Naive thymus-derived CD4-positive, alpha-beta T cell (primary cell): Measurements from ENCODE around the gene GNG7. TPM values are rescaled to one million over a fixed set of nuclear protein-coding genes. Genes with fewer than 3 reads are reported as not detected.

Source experiments
- ATAC-seq: fragments of 150-1000 bp; cut with Tn5 transposase; 2 replicates; pipeline ENCODE4 v1.10.0; 2021; ENCODE audit warnings: mild to moderate bottlenecking, moderate library complexity
- CTCF ChIA-PET: fragments of 350-600 bp; sonication (Branson Sonifier 250); formaldehyde crosslinking; loops from one replicate; lab custom pipeline; 2021; ENCODE audit warnings: antibody characterized with exemption; lab: Charles Lee
- POLR2A ChIA-PET: fragments of 350-600 bp; sonication (Branson Sonifier 250); formaldehyde crosslinking; loops from one replicate; lab custom pipeline; 2021; ENCODE audit warnings: antibody characterized with exemption, inconsistent platforms; lab: Charles Lee
- DNase-seq, 9 donors: peaks; one replicate each; pipeline versions ENCODE4 v3.0.0 to v3.0.0-alpha.2; 2020 to 2022; ENCODE audit warnings: mixed read lengths in 1 of 9
- H3K27ac ChIP-seq: one replicate; pipeline ENCODE4 v1.7.0; 2013; ENCODE audit warnings: mild to moderate bottlenecking, low read depth, low read length, moderate library complexity
- H3K27me3 ChIP-seq, 2 donors: one replicate each; pipeline ENCODE4 v1.7.0; 2013; ENCODE audit warnings: low read length in 2 of 2, mild to moderate bottlenecking in 2 of 2, moderate library complexity in 2 of 2; ENCODE audit not compliant: control insufficient read depth in 2 of 2, insufficient read depth in 2 of 2
- H3K36me3 ChIP-seq, 3 experiments: 1 replicate in 2 of 3; 2 replicates in 1 of 3; pipeline ENCODE4 v1.7.0; 2013; ENCODE audit warnings: low read length in 3 of 3, mild to moderate bottlenecking in 3 of 3, moderate library complexity in 1 of 3; ENCODE audit not compliant: insufficient read depth in 3 of 3, control insufficient read depth in 2 of 3
- H3K4me1 ChIP-seq, 2 donors: one replicate each; pipeline ENCODE4 v1.7.0; 2013; ENCODE audit warnings: low read length in 2 of 2, mild to moderate bottlenecking in 2 of 2, moderate library complexity in 1 of 2; ENCODE audit not compliant: control insufficient read depth in 2 of 2, insufficient read depth in 2 of 2
- H3K4me3 ChIP-seq: 2 replicates; pipeline ENCODE4 v1.7.0; 2013; ENCODE audit warnings: mild to moderate bottlenecking, low read length
- H3K9me3 ChIP-seq, 3 experiments: 1 replicate in 2 of 3; 2 replicates in 1 of 3; pipeline ENCODE4 v1.7.0; 2013; ENCODE audit warnings: low read length in 3 of 3; ENCODE audit not compliant: control insufficient read depth in 2 of 3
- H3K27ac Mint-ChIP-seq, 9 donors: one replicate each; pipeline ENCODE4 v1.8.0; 2020 to 2022; ENCODE audit warnings: mixed read lengths in 9 of 9, mild to moderate bottlenecking in 8 of 9, moderate library complexity in 5 of 9, inconsistent platforms in 2 of 9
- H3K27me3 Mint-ChIP-seq, 5 donors: one replicate each; pipeline ENCODE4 v1.8.0; 2021 to 2022; ENCODE audit warnings: mixed read lengths in 5 of 5, mild to moderate bottlenecking in 1 of 5
- H3K36me3 Mint-ChIP-seq, 5 donors: one replicate each; pipeline ENCODE4 v1.8.0; 2020 to 2022; ENCODE audit warnings: mixed read lengths in 5 of 5, mild to moderate bottlenecking in 3 of 5, inconsistent platforms in 1 of 5
- H3K4me1 Mint-ChIP-seq, 7 donors: one replicate each; pipeline ENCODE4 v1.8.0; 2020 to 2022; ENCODE audit warnings: mixed read lengths in 7 of 7, mild to moderate bottlenecking in 3 of 7, inconsistent platforms in 1 of 7
- H3K4me3 Mint-ChIP-seq, 10 donors: one replicate each; pipeline ENCODE4 v1.8.0; 2020 to 2022; ENCODE audit warnings: mild to moderate bottlenecking in 10 of 10, mixed read lengths in 10 of 10, moderate library complexity in 6 of 10, inconsistent platforms in 2 of 10
- H3K9me3 Mint-ChIP-seq, 11 donors: one replicate each; pipeline ENCODE4 v1.8.0; 2020 to 2022; ENCODE audit warnings: mixed read lengths in 11 of 11, mild to moderate bottlenecking in 4 of 11, inconsistent platforms in 1 of 11, moderate library complexity in 1 of 11
- intact Hi-C, 2 donors: fragments of 100-400 bp; cut with micrococcal nuclease; formaldehyde crosslinking; loops; one replicate each; pipeline ENCODE4 v1.15.1; 2023
- polyA plus RNA-seq, 2 donors: library from polyadenylated mRNA; unstranded; fragments of 300-500 nt; fragmentation: Illumina TruSeq; gene quantifications; one replicate each; pipeline ENCODE4 v1.2.3, GENCODE V29; 2021
- total RNA-seq, 6 experiments: library from RNA in 5 of 6; stranded (reverse) in 5 of 6; gene quantifications; 1 replicate in 5 of 6; 2 replicates in 1 of 6; pipeline ENCODE4 v1.2.3 and lab custom pipeline; 2021 to 2026

Gene GNG7
- total and polyA plus RNA-seq, 7 experiments from 2014 or later: 0.31 to 6.8 (median 4.7) TPM

DNA sequence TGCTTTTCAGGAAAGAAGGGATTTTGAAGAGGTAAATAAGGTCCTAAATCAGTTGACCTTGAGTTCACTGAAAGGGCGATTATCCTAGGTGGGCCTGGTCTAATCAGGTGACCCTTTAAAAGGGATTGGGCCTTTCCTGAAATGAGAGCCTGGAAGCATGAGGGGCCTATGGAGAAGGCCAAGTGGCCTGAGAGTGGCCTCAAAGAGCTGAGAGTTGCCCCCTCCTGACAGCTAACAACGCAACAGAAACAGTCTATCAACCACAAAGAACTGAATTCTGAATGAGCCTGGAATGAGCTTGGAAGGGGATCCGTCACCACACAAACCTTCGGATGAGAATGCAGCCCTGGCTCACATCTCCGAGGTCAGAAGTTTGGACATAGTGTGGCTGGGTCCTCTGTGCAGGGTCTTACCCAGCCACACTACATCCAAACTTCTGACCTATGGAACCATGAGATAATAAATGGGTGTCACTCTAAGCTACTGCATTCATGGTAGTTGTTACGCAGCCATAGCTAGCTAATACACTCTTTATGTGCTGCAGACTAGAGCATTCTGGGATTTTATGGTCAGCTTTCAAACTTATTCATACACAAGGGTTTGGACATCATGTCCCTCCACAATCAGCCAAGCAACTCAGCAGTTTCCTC is 72.0 kb downstream of the GNG7 start:
- H3K27ac Mint-ChIP-seq: peak overlapping the region in 7 of 9 donors; percentile 80 to 95 (median 85)
- Histone ChIP-seq H3K9me3 (peaks cover 0 to 6% (median 4%) of the 10 kb centered on the region in 3 experiments), H3K4me3 (no peak overlapping the region), H3K27ac (no peak overlapping the region), H3K27me3 (no peaks in the 10 kb centered on the region), H3K36me3 (no peaks in the 10 kb centered on the region), H3K4me1 (peaks cover 15 to 25% of the 10 kb centered on the region in 2 donors)
- DNase-seq (no peak), ATAC-seq (no peak)
- no peaks in the 10 kb centered on the region for H3K27me3 Mint-ChIP-seq
- H3K36me3 Mint-ChIP-seq: peaks cover 0 to 15% (median 5%) of the 10 kb centered on the region in 5 donors
- POLR2A ChIA-PET: interaction anchor here (0.6 to 5.6 kb wide), 6 partner anchors 12 to 729 kb away, joined by 3 to 65 read pairs (median 4); partner anchors contain the start of gene GADD45B
- peaks cover 0 to 16% (median 4%) of the 10 kb centered on the region in 11 donors for H3K9me3 Mint-ChIP-seq
- peak overlapping the region in 4 of 10 donors; percentile 37 to 69 (median 48) for H3K4me3 Mint-ChIP-seq
- intact Hi-C loops: no loop called here
- CTCF ChIA-PET: interaction anchor here (1.1 to 4.7 kb wide), 4 partner anchors 11 to 155 kb away, joined by 3 to 39 read pairs (median 5); partner anchors contain the start of gene GADD45B
- peaks cover 13 to 57% (median 44%) of the 10 kb centered on the region in 7 donors for H3K4me1 Mint-ChIP-seq

DNA sequence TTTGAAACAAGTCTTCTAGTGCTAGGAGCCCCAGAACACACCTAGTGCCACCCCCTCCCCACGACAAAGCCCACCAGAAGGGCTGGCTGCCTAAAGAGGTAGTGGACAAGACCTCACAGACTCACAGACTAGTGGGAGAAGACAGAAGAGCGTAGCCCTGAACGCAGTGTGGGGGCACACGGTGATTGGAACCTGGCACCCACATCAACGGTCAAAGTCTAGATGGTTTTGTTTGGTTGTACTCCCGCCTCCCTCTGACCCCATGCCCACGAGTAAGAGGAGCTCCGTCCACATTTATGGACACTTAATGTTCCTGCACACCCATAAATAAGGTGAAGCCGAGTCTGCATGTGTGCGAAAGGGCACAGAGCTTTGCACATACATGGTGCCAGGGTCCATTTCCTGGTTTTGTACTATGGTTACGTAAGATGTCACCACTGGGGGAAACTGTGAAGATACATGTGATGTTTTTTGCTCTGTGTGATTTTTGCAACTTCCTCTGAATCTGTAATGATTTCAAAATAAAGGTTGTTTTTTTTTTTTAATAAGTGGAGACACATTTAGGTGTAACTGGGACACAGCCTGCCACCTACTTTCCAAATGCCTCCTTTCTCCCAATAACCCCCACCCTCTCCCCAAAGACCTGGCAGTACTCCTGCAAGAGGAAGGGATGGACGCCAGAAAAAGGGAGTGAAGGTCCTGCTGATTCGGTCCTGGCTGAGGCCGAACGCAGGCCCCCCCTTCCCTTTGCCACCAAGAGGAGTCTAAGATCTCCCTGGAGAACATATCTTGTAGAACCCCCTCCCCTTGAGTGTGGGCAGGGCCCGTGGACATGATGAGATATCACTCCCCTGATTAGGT is 72.8 kb downstream of the GNG7 start:
- DNase-seq: peak in 6 of 9 donors; percentile 40 to 69 (median 54)
- intact Hi-C loops: loop anchor here in 1 of 2 donors (1.0 kb wide), 1 partner anchor 8 kb away; no protein-coding TSS in a partner anchor

GRCh38 chr19:2628597-2628996 is 73.9 kb downstream of the GNG7 start:
- H3K4me1 ChIP-seq: peaks cover 15 to 25% of the 10 kb centered on the region in 2 donors
- POLR2A ChIA-PET: interaction anchor here (0.6 to 5.6 kb wide), 3 partner anchors 10 to 152 kb away, joined by 6 to 65 read pairs (median 42); partner anchors contain the start of gene GADD45B
- H3K36me3 ChIP-seq: no peaks in the 10 kb centered on the region
- H3K4me3 Mint-ChIP-seq: peak overlapping the region in 1 of 10 donors; percentile 16
- peaks cover 0 to 15% (median 5%) of the 10 kb centered on the region in 5 donors for H3K36me3 Mint-ChIP-seq
- peak overlapping the region in 7 of 9 donors; percentile 21 to 97 (median 85) for H3K27ac Mint-ChIP-seq
- CTCF ChIA-PET: interaction anchor here (1.1 to 4.7 kb wide), 5 partner anchors 9 to 153 kb away, joined by 3 to 39 read pairs (median 7); partner anchors contain the start of gene GADD45B
- no peaks in the 10 kb centered on the region for H3K27me3 ChIP-seq
- H3K9me3 ChIP-seq: peaks cover 0 to 6% (median 4%) of the 10 kb centered on the region in 3 experiments
- no peak overlapping the region for H3K4me3 ChIP-seq
- intact Hi-C loops: no loop called here
- H3K27ac ChIP-seq: no peak overlapping the region
- peaks cover 13 to 64% (median 44%) of the 10 kb centered on the region in 7 donors for H3K4me1 Mint-ChIP-seq
- H3K9me3 Mint-ChIP-seq: peaks cover 0 to 16% (median 4%) of the 10 kb centered on the region in 11 donors
- no peak for DNase-seq
- no peak for ATAC-seq
- no peaks in the 10 kb centered on the region for H3K27me3 Mint-ChIP-seq

More for the DNA sequence above, 72.8 kb downstream of the GNG7 start:
- ChIA-PET CTCF (interaction anchor here (1.1 to 4.7 kb wide), 5 partner anchors 10 to 154 kb away, joined by 3 to 39 read pairs (median 6); partner anchors contain the start of gene GADD45B), POLR2A (interaction anchor here (0.7 to 5.6 kb wide), 4 partner anchors 11 to 153 kb away, joined by 4 to 65 read pairs (median 23); partner anchors contain the start of gene GADD45B)
- peaks cover 13 to 61% (median 44%) of the 10 kb centered on the region in 7 donors for H3K4me1 Mint-ChIP-seq
- H3K9me3 ChIP-seq: peaks cover 0 to 6% (median 4%) of the 10 kb centered on the region in 3 experiments
- no peaks in the 10 kb centered on the region for H3K36me3 ChIP-seq
- peak; percentile 63 for ATAC-seq
- peaks cover 0 to 16% (median 4%) of the 10 kb centered on the region in 11 donors for H3K9me3 Mint-ChIP-seq
- peaks cover 15 to 25% of the 10 kb centered on the region in 2 donors for H3K4me1 ChIP-seq
- no peaks in the 10 kb centered on the region for H3K27me3 ChIP-seq
- peak overlapping the region; percentile 11 for H3K4me3 ChIP-seq
- H3K27ac Mint-ChIP-seq: peak overlapping the region in 8 of 9 donors; percentile 80 to 97 (median 85)
- H3K4me3 Mint-ChIP-seq: peak overlapping the region in 6 of 10 donors; percentile 21 to 69 (median 49)
- no peak overlapping the region for H3K27ac ChIP-seq
- no peaks in the 10 kb centered on the region for H3K27me3 Mint-ChIP-seq
- H3K36me3 Mint-ChIP-seq: peaks cover 0 to 15% (median 5%) of the 10 kb centered on the region in 5 donors

GRCh38 chr19:2627855-2628254 is 74.6 kb downstream of the GNG7 start:
- Histone ChIP-seq H3K27me3 (no peaks in the 10 kb centered on the region), H3K27ac (no peak overlapping the region), H3K4me3 (no peak overlapping the region), H3K36me3 (no peaks in the 10 kb centered on the region), H3K4me1 (peaks cover 15 to 25% of the 10 kb centered on the region in 2 donors), H3K9me3 (peaks cover 0 to 6% (median 4%) of the 10 kb centered on the region in 3 experiments)
- H3K27ac Mint-ChIP-seq: peak overlapping the region in 7 of 9 donors; percentile 72 to 87 (median 81)
- intact Hi-C loops: no loop called here
- H3K4me3 Mint-ChIP-seq: peak overlapping the region in 1 of 10 donors; percentile 42
- no peak for ATAC-seq
- DNase-seq: no peak
- peaks cover 0 to 15% (median 5%) of the 10 kb centered on the region in 5 donors for H3K36me3 Mint-ChIP-seq
- H3K4me1 Mint-ChIP-seq: peaks cover 13 to 67% (median 44%) of the 10 kb centered on the region in 7 donors
- H3K27me3 Mint-ChIP-seq: no peaks in the 10 kb centered on the region
- H3K9me3 Mint-ChIP-seq: peaks cover 0 to 16% (median 4%) of the 10 kb centered on the region in 11 donors
- POLR2A ChIA-PET: interaction anchor here (4.6 to 5.6 kb wide), 2 partner anchors 9 to 151 kb away, joined by 42 to 65 read pairs; partner anchors contain the start of gene GADD45B
- CTCF ChIA-PET: interaction anchor here (0.9 to 4.7 kb wide), 7 partner anchors 8 to 152 kb away, joined by 3 to 39 read pairs (median 4); partner anchors contain the start of gene GADD45B

DNA sequence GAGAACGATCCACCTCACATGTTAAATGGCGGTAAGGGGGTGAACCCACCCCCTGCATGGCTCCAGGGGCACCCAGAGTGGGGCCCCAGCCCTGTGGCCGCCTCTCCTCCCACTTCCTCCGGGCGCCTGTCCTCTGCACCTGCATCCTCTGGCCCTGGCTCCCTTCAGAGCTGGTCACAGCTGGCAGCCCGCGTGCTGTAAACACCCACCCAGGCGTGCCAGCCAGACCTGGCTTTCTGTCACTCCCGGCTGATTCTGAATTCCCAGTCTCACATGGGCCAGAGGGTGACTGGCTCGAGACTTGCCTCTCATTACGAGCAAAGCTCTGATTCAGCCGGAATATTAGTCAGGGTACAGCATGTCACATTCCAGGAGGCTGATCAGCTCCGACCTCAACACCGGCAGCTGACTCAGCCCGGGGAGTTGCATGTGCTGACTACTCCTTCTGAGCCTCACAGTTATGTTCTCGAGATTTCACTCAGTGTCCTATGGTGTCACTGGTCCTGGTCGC is 75.1 kb downstream of the GNG7 start:
- Histone ChIP-seq H3K27ac (no peak overlapping the region), H3K4me1 (peaks cover 15 to 25% of the 10 kb centered on the region in 2 donors), H3K36me3 (no peaks in the 10 kb centered on the region), H3K9me3 (peaks cover 0 to 6% (median 4%) of the 10 kb centered on the region in 3 experiments), H3K4me3 (no peak overlapping the region), H3K27me3 (no peaks in the 10 kb centered on the region)
- ATAC-seq: peak; percentile 78
- Mint-ChIP-seq H3K27me3 (no peaks in the 10 kb centered on the region), H3K36me3 (peaks cover 0 to 15% (median 5%) of the 10 kb centered on the region in 5 donors), H3K27ac (peak overlapping the region in 6 of 9 donors; percentile 42 to 85 (median 80)), H3K4me1 (peaks cover 13 to 68% (median 44%) of the 10 kb centered on the region in 7 donors), H3K9me3 (peaks cover 0 to 16% (median 4%) of the 10 kb centered on the region in 11 donors), H3K4me3 (peak overlapping the region in 1 of 10 donors; percentile 42)
- POLR2A ChIA-PET: interaction anchor here (4.6 to 5.6 kb wide), 2 partner anchors 9 to 150 kb away, joined by 42 to 65 read pairs; partner anchors contain the start of gene GADD45B
- DNase-seq: no peak
- intact Hi-C loops: no loop called here
- CTCF ChIA-PET: interaction anchor here (0.9 to 4.7 kb wide), 6 partner anchors 8 to 152 kb away, joined by 3 to 39 read pairs (median 4); partner anchors contain the start of gene GADD45B
